Activated naive CD8-positive, alpha-beta T cell treated with anti-CD3 and anti-CD28 coated beads, Interleukin-2, amount 10 ng/mL, durations not matched to agents 7 days and 5 days (primary cell): ENCODE measurements around the gene DAZAP2. TPM values are rescaled to one million over a fixed set of nuclear protein-coding genes. Genes with fewer than 3 reads are reported as not detected.

Experiments
- ATAC-seq: fragments of 150-1000 bp; cut with Tn5 transposase; one replicate; pipeline ENCODE4 v1.10.0; 2021; ENCODE audit warnings: low read depth, moderate library complexity
- POLR2A ChIA-PET: fragments of 350-600 bp; sonication (Branson Sonifier 250); formaldehyde crosslinking; loops from one replicate; lab custom pipeline; 2021; ENCODE audit warnings: antibody characterized with exemption; lab: Charles Lee
- DNase-seq: peaks from one replicate; pipeline ENCODE4 v3.0.0; 2021
- H3K27ac Mint-ChIP-seq: one replicate; pipeline ENCODE4 v1.8.0; 2022; ENCODE audit warnings: mild to moderate bottlenecking, mixed read lengths
- H3K27me3 Mint-ChIP-seq: one replicate; pipeline ENCODE4 v1.8.0; 2022; ENCODE audit warnings: mild to moderate bottlenecking, moderate library complexity, mixed read lengths
- H3K36me3 Mint-ChIP-seq: one replicate; pipeline ENCODE4 v1.8.0; 2021; ENCODE audit warnings: mild to moderate bottlenecking, mixed read lengths
- H3K4me1 Mint-ChIP-seq: one replicate; pipeline ENCODE4 v1.8.0; 2021; ENCODE audit warnings: mixed read lengths
- H3K4me3 Mint-ChIP-seq: one replicate; pipeline ENCODE4 v1.8.0; 2022; ENCODE audit warnings: mild to moderate bottlenecking, moderate library complexity, mixed read lengths
- H3K9me3 Mint-ChIP-seq: one replicate; pipeline ENCODE4 v1.8.0; 2021; ENCODE audit warnings: mixed read lengths
- total RNA-seq, 2 experiments: library from RNA; stranded (reverse); gene quantifications; one replicate each; pipeline ENCODE4 v1.2.3, GENCODE V29; 2021

Gene DAZAP2, protein sequence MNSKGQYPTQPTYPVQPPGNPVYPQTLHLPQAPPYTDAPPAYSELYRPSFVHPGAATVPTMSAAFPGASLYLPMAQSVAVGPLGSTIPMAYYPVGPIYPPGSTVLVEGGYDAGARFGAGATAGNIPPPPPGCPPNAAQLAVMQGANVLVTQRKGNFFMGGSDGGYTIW
- total RNA-seq: 100 to 1,000 TPM; 237 to 249 TPM

DNA sequence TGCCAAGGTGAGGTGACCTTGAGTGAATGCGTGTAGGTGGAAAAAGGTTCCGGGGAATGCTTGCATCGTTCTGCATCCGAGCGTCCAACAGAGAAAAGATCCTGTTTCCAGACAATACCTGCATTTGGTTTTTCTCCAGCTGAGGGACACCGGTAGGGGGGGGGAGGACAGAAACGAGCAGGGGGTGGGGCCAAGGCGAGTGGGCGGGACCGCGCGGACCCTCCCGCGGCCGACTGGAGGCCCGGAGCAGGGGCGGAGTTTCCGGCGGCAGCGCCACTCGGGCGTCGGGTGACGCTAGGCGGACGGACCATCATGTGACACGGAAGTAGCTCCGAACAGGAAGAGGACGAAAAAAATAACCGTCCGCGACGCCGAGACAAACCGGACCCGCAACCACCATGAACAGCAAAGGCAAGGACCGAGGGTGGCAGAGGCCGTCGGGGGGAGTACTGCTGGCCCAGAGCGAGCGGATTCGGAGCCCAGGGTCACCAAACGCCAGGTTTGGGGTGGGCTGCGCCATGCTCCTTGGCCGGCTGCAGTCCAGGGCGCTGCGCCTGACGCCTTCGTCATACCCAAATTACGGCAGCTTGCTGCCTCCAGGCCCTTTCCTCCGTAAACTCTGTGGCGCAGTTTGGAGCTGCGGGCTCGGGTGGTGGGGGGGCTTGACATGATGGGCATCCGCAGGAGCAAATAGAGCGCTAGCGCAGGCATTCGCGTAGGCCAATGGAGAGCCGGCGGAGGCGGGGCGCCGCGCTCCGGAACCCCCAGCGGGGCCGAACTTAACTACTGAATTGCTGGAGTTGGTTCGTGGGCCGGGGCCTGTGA is at the start of gene DAZAP2:
Gene DAZAP2, plus strand, starts transcription at position 317 of the 825 bp plus-strand sequence. Its CDS starts 82 bp downstream, at position 399.
- H3K27ac Mint-ChIP-seq: peak within 1 kb of the TSS; percentile 100
- no peaks in the 10 kb centered on the region for H3K9me3 Mint-ChIP-seq
- ATAC-seq (peak; percentile 95), DNase-seq (peak; percentile 93)
- POLR2A ChIA-PET: interaction anchor here (0.7 to 3.9 kb wide), 27 partner anchors 9 to 1594 kb away, joined by 3 to 46 read pairs (median 5); partner anchors contain the start of genes ATF1, BIN2, CSRNP2 and POU6F1
- H3K27me3 Mint-ChIP-seq: no peaks in the 10 kb centered on the region
- H3K36me3 Mint-ChIP-seq: peaks cover 20% of the 10 kb centered on the region
- peak within 1 kb of the TSS; percentile 98 for H3K4me3 Mint-ChIP-seq
- peaks cover 36% of the 10 kb centered on the region for H3K4me1 Mint-ChIP-seq

DNA sequence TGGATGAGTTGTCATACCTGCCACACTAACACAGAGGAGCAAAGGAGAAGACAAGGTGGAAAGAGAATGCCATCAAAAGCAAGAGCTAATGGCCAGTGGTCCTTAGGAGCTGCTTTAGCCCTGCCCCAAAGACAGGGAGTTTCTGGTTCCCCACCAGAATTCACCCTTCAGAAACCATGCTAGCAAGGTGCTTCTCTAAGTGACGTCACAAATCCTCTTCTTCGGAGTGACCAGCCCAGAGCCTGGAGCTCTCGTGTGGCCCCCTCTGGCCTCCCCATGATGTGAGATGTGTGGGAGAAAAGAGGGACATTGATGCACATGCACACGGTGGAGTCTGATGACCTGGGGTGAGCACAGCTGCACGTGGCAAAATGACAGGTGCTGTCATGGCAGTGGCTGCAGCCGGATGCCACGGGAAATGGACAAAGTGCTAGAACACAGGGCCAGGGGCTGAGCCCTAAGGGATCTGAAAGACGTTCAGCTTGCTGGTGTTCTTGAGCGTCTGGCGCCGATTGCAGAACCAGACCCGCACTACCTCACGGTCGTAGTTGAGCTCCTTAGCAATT is 48.8 kb upstream of the DAZAP2 start:
- H3K4me1 Mint-ChIP-seq: no peaks in the 10 kb centered on the region
- DNase-seq (no peak), ATAC-seq (no peak)
- no peaks in the 10 kb centered on the region for H3K36me3 Mint-ChIP-seq
- POLR2A ChIA-PET: no interaction called here
- H3K27ac Mint-ChIP-seq: no peak overlapping the region
- H3K9me3 Mint-ChIP-seq: no peaks in the 10 kb centered on the region
- no peak overlapping the region for H3K4me3 Mint-ChIP-seq
- H3K27me3 Mint-ChIP-seq: no peaks in the 10 kb centered on the region

DNA sequence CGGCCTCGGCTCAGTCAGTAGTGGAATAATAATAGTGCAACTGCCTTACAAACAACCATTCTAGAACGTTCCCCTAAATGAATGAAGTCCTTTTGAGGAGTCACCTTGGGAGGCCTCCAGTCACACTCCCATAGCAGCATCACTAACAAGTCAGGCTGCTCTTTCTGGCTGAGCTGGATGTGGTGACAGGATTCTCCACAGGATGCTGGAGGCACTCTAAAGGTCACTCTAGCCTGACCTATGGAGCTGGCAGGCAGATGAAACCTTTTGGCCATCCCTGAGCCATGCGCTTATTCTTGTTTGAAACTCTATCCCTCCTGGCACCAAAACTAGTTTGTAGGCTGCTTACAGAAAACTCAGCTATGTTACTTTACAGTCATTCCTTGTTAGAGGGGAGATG is 47.8 kb upstream of the DAZAP2 start:
- Mint-ChIP-seq H3K27me3 (no peaks in the 10 kb centered on the region), H3K4me1 (no peaks in the 10 kb centered on the region), H3K4me3 (no peak overlapping the region), H3K9me3 (no peaks in the 10 kb centered on the region), H3K27ac (no peak overlapping the region), H3K36me3 (no peaks in the 10 kb centered on the region)
- no peak for ATAC-seq
- POLR2A ChIA-PET: no interaction called here
- DNase-seq: no peak

DNA sequence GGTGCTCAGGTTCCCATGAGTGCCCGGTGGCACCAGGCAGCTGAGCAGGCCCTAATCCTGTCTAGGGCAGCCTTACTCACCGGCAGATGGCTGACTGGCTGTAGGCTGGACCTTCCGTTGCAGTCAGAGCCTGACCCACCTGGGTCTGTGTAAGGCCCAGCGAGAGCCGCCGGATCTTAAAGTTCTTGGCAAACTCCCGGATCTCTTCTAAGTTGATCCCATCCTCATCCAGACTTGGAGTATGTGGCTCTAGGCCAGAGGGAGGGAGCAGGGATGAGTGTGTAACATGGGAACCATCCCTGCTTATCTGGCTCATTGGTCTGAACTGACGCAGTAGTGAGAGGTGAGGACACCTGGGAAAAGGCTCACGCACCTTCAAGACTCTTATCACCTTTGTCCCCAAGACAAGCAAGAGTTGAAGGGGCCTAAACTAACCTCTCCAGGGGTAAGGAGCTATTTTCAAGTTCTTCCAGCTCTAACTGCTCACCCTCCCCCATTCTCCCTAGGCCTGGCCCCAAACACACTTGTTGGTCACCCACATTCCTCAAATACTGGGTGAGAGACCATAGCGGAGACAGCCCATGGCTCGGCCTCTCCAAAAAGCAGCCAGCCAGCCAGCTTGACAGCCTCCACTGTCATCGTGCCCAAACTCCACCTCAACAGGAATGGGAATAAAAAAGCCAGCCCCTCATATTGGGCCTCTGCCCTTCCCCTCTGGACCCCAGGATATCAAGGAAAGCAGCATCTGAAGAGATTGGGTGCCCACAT is 46.9 kb upstream of the DAZAP2 start:
- Mint-ChIP-seq H3K36me3 (no peaks in the 10 kb centered on the region), H3K4me1 (no peaks in the 10 kb centered on the region), H3K27ac (no peak overlapping the region), H3K4me3 (no peak overlapping the region), H3K27me3 (no peaks in the 10 kb centered on the region), H3K9me3 (no peaks in the 10 kb centered on the region)
- ATAC-seq (no peak), DNase-seq (no peak)
- POLR2A ChIA-PET: no interaction called here

DNA sequence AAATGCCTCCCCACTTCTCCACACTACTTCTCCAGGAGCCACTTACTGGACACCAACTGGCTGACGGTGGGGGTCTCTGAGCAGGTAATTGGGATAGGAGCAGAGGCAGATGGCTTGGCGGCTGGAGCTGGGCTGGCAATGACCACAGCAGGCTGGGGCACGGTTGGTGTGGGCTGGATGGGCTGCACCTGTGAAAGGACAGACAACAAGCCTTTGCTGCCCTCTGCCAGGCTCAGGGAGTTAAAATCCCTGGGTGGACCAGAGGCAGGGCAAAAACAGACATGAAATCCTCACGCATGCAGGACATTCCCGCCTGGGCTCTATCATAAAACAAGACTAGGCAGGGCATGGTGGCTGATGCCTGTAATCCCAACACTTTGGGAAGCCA is 46.3 kb upstream of the DAZAP2 start:
- DNase-seq (no peak), ATAC-seq (no peak)
- Mint-ChIP-seq H3K27me3 (no peaks in the 10 kb centered on the region), H3K36me3 (no peaks in the 10 kb centered on the region), H3K27ac (no peak overlapping the region), H3K9me3 (no peaks in the 10 kb centered on the region), H3K4me3 (no peak overlapping the region), H3K4me1 (no peaks in the 10 kb centered on the region)
- POLR2A ChIA-PET: no interaction called here

DNA sequence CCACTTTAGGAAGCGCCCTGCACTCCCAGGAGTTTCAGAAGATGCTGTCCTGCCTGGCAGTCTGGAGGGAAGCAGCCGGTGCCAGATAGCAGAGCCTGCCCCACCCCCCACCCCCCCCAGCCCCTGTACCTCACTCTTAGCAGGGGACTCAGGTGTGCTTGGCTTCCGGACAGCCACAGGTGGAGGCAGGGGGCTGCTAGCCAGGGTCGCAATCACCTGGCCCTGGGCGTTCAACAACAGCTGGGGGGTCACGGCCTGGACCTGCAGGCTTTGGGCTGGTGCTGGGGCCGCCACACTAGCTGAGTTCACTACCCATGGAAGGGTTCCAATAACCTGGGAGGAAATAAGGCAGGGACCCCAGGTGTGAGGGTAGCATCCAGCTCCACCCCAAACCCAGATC is 42.8 kb upstream of the DAZAP2 start:
- no peaks in the 10 kb centered on the region for H3K4me1 Mint-ChIP-seq
- no peak overlapping the region for H3K4me3 Mint-ChIP-seq
- no peaks in the 10 kb centered on the region for H3K27me3 Mint-ChIP-seq
- ATAC-seq (no peak), DNase-seq (no peak)
- no peaks in the 10 kb centered on the region for H3K9me3 Mint-ChIP-seq
- no peak overlapping the region for H3K27ac Mint-ChIP-seq
- no peaks in the 10 kb centered on the region for H3K36me3 Mint-ChIP-seq
- POLR2A ChIA-PET: no interaction called here

DNA sequence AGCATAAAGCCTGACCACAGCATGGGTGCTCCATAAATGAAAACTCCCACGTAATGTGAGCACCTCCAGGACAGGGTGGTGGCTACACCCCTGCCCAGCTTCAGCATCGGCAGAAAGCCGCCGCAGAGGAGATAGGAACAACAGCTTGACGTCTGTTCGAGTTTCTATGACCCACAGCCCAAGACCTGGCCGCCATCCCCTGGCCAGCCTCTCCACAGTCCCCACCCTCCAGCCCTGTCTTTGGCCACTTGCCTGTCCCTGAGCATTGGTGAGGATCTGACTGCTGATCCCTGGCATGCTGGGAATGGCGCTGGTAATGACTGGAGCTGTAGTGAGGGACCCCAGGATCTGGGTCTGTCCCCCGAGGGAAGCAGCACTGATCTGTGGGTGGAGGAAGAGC is 42.1 kb upstream of the DAZAP2 start:
- Mint-ChIP-seq H3K4me3 (no peak overlapping the region), H3K27me3 (no peaks in the 10 kb centered on the region), H3K36me3 (no peaks in the 10 kb centered on the region), H3K9me3 (no peaks in the 10 kb centered on the region), H3K27ac (no peak overlapping the region), H3K4me1 (no peaks in the 10 kb centered on the region)
- POLR2A ChIA-PET: no interaction called here
- no peak for ATAC-seq
- DNase-seq: no peak

DNA sequence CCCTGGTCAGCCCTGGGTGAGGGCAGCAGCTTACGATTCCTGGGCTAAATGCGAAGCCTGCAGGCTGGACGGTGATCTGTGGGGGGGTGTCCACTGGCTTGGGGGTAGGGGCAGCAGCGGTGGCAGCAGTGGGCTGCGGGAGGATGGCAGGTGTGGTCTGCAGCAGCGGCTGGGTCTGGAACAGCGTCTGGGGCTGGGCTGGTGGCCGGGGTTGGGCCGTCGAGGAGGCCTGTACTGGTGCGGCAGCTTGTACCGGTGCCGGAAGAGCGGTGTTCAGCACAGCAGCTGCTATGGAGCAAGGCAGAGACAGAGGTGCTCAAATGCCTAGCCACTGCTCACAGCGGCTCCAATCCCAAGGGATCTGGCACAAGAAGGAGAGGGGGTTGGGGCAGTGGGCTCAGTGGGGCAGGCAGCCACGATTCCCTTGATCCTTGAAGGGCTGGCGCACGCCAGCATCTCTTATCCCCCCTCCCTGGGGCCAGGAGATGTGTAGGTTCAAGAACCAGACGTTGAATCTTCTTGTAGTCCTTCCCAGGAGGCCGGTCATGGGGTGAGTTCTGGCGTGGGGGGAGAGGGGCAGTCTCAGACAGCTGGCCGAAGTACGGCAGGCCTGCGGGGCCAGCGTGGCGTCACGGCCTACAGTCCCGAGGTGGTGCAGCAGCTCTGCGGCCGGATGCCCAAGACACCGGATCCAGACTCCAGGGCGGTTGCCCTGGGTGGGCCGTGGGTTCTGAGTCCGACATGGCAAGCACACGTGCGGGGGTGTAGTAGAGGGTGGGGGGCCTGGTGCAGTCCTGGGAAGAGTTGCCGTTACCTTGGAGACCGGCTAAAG is 40.7 kb upstream of the DAZAP2 start:
- no peaks in the 10 kb centered on the region for H3K27me3 Mint-ChIP-seq
- H3K27ac Mint-ChIP-seq: no peak overlapping the region
- DNase-seq: no peak
- no peaks in the 10 kb centered on the region for H3K9me3 Mint-ChIP-seq
- no peaks in the 10 kb centered on the region for H3K4me1 Mint-ChIP-seq
- POLR2A ChIA-PET: interaction anchor here (0.6 kb wide), 1 partner anchor 57 kb away, joined by 3 read pairs; no protein-coding TSS in a partner anchor
- ATAC-seq: no peak
- H3K36me3 Mint-ChIP-seq: no peaks in the 10 kb centered on the region
- H3K4me3 Mint-ChIP-seq: no peak overlapping the region

DNA sequence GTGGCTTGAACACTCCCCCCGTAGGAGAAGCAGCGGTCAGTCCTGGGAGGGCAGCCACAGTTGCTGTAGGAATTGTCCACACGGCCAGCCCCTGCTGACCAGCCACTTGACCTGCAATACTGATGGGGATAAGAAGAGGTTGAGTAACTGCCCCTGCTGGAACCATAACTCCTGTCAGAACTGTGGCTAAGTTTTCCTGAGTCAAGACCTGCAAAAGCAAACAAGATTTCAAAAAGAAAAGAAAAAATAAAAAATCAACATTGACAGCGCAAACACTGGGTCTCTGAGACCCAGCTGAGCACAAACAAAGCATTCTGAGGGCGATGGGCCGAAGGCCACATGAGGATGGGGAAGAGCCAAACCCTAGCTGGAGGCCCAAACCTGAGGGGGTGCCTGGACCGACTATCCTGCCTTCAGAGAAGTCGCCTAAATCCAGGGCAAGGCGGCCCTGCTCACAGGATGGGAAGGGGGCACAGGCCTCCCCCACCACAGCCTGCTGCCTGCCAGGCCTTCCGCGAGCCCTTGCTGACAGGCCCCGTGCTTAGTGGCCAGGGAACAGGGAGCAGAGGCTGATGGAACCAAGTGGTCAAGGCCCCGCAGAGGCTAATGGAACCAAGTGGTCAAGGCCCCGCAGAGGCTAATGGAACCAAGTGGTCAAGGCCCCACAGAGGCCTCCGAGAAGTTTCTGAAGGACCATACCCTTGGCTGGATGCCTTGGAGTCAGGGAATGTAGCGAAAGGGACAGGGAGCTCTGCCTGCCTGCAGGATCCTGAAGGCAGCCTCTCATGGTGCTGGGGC is 39.9 kb upstream of the DAZAP2 start:
- no peaks in the 10 kb centered on the region for H3K9me3 Mint-ChIP-seq
- H3K4me1 Mint-ChIP-seq: no peaks in the 10 kb centered on the region
- H3K27me3 Mint-ChIP-seq: no peaks in the 10 kb centered on the region
- DNase-seq (no peak), ATAC-seq (no peak)
- no peak overlapping the region for H3K27ac Mint-ChIP-seq
- H3K4me3 Mint-ChIP-seq: no peak overlapping the region
- POLR2A ChIA-PET: no interaction called here
- no peaks in the 10 kb centered on the region for H3K36me3 Mint-ChIP-seq

DNA sequence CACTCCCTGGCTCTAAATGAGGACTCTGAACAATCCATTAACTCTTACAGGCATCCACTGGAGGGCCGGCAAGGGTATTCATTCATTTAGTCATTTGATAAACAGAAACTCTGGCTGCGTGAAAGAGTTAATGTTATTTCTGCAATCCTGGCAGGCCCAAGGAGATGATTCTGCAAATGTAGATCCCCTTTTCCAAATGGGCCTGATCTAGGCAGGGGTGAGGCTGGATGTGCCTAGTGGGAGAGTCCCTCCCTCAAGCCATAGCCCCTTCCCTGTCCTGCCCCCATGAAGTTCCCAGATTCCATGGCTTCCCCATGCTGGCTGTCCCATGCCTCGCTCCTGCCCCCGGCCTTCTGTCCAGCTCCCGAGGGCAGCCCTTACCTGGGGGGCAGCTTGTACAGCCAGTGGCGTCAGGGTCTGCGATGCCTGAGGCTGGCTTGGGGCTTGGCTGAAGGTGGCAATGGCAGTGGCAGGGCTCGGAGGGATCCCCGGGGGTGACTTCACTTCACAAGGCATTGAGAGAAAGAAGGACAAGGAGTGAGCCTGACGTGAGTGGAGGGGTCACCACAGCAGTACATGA is 39.2 kb upstream of the DAZAP2 start:
- no peak overlapping the region for H3K4me3 Mint-ChIP-seq
- no peaks in the 10 kb centered on the region for H3K9me3 Mint-ChIP-seq
- no peaks in the 10 kb centered on the region for H3K36me3 Mint-ChIP-seq
- DNase-seq: no peak
- H3K4me1 Mint-ChIP-seq: no peaks in the 10 kb centered on the region
- no peak for ATAC-seq
- POLR2A ChIA-PET: no interaction called here
- H3K27me3 Mint-ChIP-seq: no peaks in the 10 kb centered on the region
- H3K27ac Mint-ChIP-seq: no peak overlapping the region

DNA sequence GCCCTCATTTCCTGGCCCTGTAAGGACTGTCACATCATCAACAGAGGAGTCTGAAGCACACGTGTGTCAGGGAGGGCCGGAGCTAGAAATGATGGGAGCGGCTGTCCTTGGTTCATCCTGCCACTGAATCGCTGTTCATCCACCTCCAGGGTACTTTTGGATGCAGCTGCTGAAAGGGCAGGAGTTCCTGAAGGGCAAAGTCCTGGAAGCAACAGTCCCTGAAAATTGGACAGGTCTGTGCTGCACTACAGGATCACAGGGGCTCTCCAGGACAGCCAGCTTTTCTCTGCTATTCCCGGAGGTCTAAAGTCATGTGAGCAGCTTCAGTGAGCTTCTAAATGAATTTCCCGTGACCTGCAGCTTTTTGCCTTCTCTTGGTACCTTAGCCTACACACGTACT is 38.5 kb upstream of the DAZAP2 start:
- no peak for DNase-seq
- Mint-ChIP-seq H3K27ac (no peak overlapping the region), H3K4me3 (no peak overlapping the region), H3K27me3 (no peaks in the 10 kb centered on the region), H3K4me1 (no peaks in the 10 kb centered on the region), H3K9me3 (no peaks in the 10 kb centered on the region), H3K36me3 (no peaks in the 10 kb centered on the region)
- POLR2A ChIA-PET: no interaction called here
- no peak for ATAC-seq

DNA sequence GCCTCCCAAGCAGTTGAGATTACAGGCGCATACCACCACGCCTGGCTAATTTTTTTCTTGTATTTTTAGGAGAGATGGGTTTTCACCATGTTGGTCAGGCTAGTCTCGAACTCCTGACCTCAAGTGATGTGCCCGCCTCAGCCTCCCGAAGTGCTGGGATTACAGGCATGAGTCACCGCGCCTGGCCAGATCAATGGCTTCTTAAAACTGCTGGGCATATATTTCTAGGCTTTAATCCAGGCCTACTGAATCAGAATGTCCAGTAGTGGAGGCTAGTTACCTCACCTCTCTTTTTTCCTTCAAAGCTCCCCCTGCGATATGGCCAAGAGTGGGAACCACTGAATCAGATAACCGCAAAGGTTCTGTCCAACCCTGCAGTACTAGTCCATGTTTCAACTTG is 37.8 kb upstream of the DAZAP2 start:
- DNase-seq (no peak), ATAC-seq (no peak)
- Mint-ChIP-seq H3K4me1 (no peaks in the 10 kb centered on the region), H3K4me3 (no peak overlapping the region), H3K27me3 (no peaks in the 10 kb centered on the region), H3K36me3 (no peaks in the 10 kb centered on the region), H3K9me3 (no peaks in the 10 kb centered on the region), H3K27ac (no peak overlapping the region)
- POLR2A ChIA-PET: no interaction called here
